GM12865 (cell line): Measurements from ENCODE around the gene CEBPG.

Experiments used
- DNase-seq: peaks from one replicate; pipeline ENCODE4 v3.0.0; 2010; ENCODE audit warnings: low read depth
- H3K4me3 ChIP-seq: 2 replicates; pipeline ENCODE4 v1.5.1; 2011; ENCODE audit warnings: mild to moderate bottlenecking, low read depth, low read length, control low read depth
- TF ChIP-seq, protein P1 (sequence below): IDR thresholded peaks from 2 replicates; pipeline ENCODE4 v1.5.1; 2011; ENCODE audit warnings: low read length, control low read depth, low read depth, inconsistent platforms; ENCODE audit not compliant: insufficient read depth; ENCODE audit errors: missing control alignments

The CEBPG gene

GRCh38 chr19:33343859-33344572 lies 29.5 kb upstream of the CEBPG start:
- H3K4me3 ChIP-seq = no peak overlapping the region
- no peak for DNase-seq
- TF ChIP-seq, protein P1, sequence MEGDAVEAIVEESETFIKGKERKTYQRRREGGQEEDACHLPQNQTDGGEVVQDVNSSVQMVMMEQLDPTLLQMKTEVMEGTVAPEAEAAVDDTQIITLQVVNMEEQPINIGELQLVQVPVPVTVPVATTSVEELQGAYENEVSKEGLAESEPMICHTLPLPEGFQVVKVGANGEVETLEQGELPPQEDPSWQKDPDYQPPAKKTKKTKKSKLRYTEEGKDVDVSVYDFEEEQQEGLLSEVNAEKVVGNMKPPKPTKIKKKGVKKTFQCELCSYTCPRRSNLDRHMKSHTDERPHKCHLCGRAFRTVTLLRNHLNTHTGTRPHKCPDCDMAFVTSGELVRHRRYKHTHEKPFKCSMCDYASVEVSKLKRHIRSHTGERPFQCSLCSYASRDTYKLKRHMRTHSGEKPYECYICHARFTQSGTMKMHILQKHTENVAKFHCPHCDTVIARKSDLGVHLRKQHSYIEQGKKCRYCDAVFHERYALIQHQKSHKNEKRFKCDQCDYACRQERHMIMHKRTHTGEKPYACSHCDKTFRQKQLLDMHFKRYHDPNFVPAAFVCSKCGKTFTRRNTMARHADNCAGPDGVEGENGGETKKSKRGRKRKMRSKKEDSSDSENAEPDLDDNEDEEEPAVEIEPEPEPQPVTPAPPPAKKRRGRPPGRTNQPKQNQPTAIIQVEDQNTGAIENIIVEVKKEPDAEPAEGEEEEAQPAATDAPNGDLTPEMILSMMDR = no peak

DNA sequence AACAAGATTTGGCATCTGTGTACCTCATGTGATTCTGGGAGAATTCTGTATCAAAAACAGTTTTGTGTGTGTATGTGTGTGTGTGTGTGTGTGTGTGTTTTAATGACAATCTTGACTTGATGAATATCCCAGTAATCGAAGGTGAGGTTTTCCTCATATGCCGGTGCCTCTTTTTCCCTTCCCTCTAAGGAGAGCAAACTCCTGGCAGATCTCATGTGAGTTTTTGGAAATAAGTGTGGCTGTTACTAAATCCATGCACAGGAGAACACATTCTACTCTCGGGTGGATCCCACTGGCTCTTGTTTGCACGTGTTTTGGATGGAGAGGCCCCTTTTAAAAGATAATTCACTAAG lies 29.0 kb upstream of the CEBPG start:
- DNase-seq = no peak
- H3K4me3 ChIP-seq = no peak overlapping the region
- TF ChIP-seq, protein P1 = no peak

DNA sequence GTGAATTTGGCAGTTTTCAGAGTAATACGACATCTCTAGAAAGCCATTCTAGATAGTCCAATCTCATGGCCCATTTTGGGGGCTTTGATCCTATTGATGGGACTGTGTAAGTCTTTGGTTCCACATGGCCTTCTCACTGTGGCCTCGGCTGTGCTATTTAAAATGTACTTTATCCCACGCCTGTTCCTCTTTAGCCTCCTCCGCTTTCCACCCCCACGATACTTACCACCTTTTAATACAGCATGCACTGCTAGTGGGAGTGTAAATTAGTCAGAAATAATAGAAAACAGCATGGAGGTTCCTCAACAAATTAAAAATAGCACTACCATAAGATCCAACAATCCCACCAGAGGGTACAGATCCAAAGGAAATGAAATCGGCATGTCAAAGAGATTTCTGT lies 28.3 kb upstream of the CEBPG start:
- no peak overlapping the region for H3K4me3 ChIP-seq
- DNase-seq = no peak
- TF ChIP-seq, protein P1 = no peak

DNA sequence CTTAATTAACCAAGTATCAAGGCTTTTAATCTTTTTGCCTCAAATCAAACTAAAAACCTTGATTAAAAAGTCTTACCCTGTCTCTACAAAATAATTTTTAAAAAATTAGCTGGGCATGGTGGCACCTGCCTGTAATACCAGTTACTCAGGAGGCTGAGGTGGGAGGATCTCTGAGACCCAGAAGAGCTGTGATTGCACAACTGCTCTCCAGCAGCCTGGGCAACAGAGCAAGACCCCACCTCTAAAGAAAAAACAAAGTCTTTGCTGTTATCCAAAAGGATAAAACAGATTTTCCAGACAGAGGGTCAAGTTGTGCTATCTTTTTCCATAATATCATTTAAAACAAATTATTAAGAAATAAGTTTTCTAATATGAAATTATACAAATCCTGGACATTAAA lies 26.8 kb upstream of the CEBPG start:
- DNase-seq = no peak
- TF ChIP-seq, protein P1 = no peak
- no peak overlapping the region for H3K4me3 ChIP-seq

GRCh38 chr19:33347300-33347699 lies 26.2 kb upstream of the CEBPG start:
- H3K4me3 ChIP-seq = no peak overlapping the region
- TF ChIP-seq, protein P1 = no peak
- DNase-seq = no peak

- TF ChIP-seq, protein P1 = no peak
- no peak for DNase-seq
Observed at GRCh38 chr19:33348301-33349010, 25.1 kb upstream of the CEBPG start.

More at GRCh38 chr19:33348301-33349010, 25.1 kb upstream of the CEBPG start:
- no peak overlapping the region for H3K4me3 ChIP-seq
